Activated naive CD4-positive, alpha-beta T cell treated with anti-CD3 and anti-CD28 coated beads, Interleukin-2, amount 10 ng/mL, durations not matched to agents 7 days and 5 days (primary cell): ENCODE measurements around the gene PRDM2.

ENCODE experiments used
- CTCF ChIA-PET: fragments of 350-600 bp; sonication (Branson Sonifier 250); formaldehyde crosslinking; loops from one replicate; lab custom pipeline; 2021; ENCODE audit warnings: antibody characterized with exemption; lab: Charles Lee
- DNase-seq: peaks from one replicate; pipeline ENCODE4 v3.0.0-alpha.2; 2020
- H3K27ac Mint-ChIP-seq: one replicate; pipeline ENCODE4 v1.8.0; 2021; ENCODE audit warnings: mild to moderate bottlenecking, moderate library complexity, mixed read lengths
- H3K27me3 Mint-ChIP-seq: one replicate; pipeline ENCODE4 v1.8.0; 2021; ENCODE audit warnings: mild to moderate bottlenecking, mixed read lengths
- H3K36me3 Mint-ChIP-seq: one replicate; pipeline ENCODE4 v1.8.0; 2021; ENCODE audit warnings: mixed read lengths
- H3K4me1 Mint-ChIP-seq: one replicate; pipeline ENCODE4 v1.8.0; 2021; ENCODE audit warnings: mixed read lengths
- H3K4me3 Mint-ChIP-seq: one replicate; pipeline ENCODE4 v1.8.0; 2021; ENCODE audit warnings: mild to moderate bottlenecking, moderate library complexity, mixed read lengths
- H3K9me3 Mint-ChIP-seq: one replicate; pipeline ENCODE4 v1.8.0; 2021; ENCODE audit warnings: mixed read lengths

The PRDM2 gene

GRCh38 chr1:13802782-13803545 lies 103.0 kb downstream of the PRDM2 start:
- Mint-ChIP-seq H3K36me3 (peaks cover 3% of the 10 kb centered on the region), H3K27me3 (no peaks in the 10 kb centered on the region), H3K9me3 (no peaks in the 10 kb centered on the region), H3K4me1 (peaks cover 6% of the 10 kb centered on the region), H3K4me3 (no peak overlapping the region), H3K27ac (no peak overlapping the region)
- DNase-seq: no peak
- CTCF ChIA-PET: interaction anchor here (1.2 kb wide), 1 partner anchor 138 kb away, joined by 4 read pairs; no protein-coding TSS in a partner anchor

- H3K27ac Mint-ChIP-seq: no peak overlapping the region
Measured at GRCh38 chr1:13803546-13804239, 103.7 kb downstream of the PRDM2 start.

GRCh38 chr1:13804240-13804633 lies 104.2 kb downstream of the PRDM2 start:
- Mint-ChIP-seq H3K4me3 (no peak overlapping the region), H3K4me1 (peaks cover 10% of the 10 kb centered on the region), H3K36me3 (no peaks in the 10 kb centered on the region), H3K27me3 (no peaks in the 10 kb centered on the region), H3K27ac (no peak overlapping the region), H3K9me3 (no peaks in the 10 kb centered on the region)
- CTCF ChIA-PET: no interaction called here
- no peak for DNase-seq

More at GRCh38 chr1:13803546-13804239, 103.7 kb downstream of the PRDM2 start:
- peaks cover under 1% of the 10 kb centered on the region for H3K36me3 Mint-ChIP-seq
- CTCF ChIA-PET: no interaction called here
- H3K9me3 Mint-ChIP-seq: no peaks in the 10 kb centered on the region
- no peak for DNase-seq
- H3K4me3 Mint-ChIP-seq: no peak overlapping the region
- H3K27me3 Mint-ChIP-seq: no peaks in the 10 kb centered on the region
- H3K4me1 Mint-ChIP-seq: peaks cover 6% of the 10 kb centered on the region

- no peak overlapping the region for H3K27ac Mint-ChIP-seq
- CTCF ChIA-PET: interaction anchor here (1.0 kb wide), 1 partner anchor 79 kb away, joined by 3 read pairs; no protein-coding TSS in a partner anchor
Measured at GRCh38 chr1:13805431-13805830, 105.4 kb downstream of the PRDM2 start.

GRCh38 chr1:13806108-13806507 lies 106.1 kb downstream of the PRDM2 start:
- Mint-ChIP-seq H3K4me1 (peaks cover 11% of the 10 kb centered on the region), H3K36me3 (no peaks in the 10 kb centered on the region), H3K4me3 (no peak overlapping the region), H3K27me3 (no peaks in the 10 kb centered on the region), H3K27ac (no peak overlapping the region), H3K9me3 (no peaks in the 10 kb centered on the region)
- CTCF ChIA-PET: interaction anchor here (1.0 kb wide), 1 partner anchor 79 kb away, joined by 3 read pairs; no protein-coding TSS in a partner anchor
- no peak for DNase-seq

More at GRCh38 chr1:13805431-13805830, 105.4 kb downstream of the PRDM2 start:
- Mint-ChIP-seq H3K4me1 (peaks cover 11% of the 10 kb centered on the region), H3K27me3 (no peaks in the 10 kb centered on the region), H3K4me3 (no peak overlapping the region), H3K36me3 (no peaks in the 10 kb centered on the region), H3K9me3 (no peaks in the 10 kb centered on the region)
- DNase-seq: no peak

- H3K4me1 Mint-ChIP-seq: peaks cover 11% of the 10 kb centered on the region
- no peaks in the 10 kb centered on the region for H3K36me3 Mint-ChIP-seq
- peak; percentile 44 for DNase-seq
- CTCF ChIA-PET: interaction anchor here (1.0 kb wide), 1 partner anchor 82 kb away, joined by 3 read pairs; no protein-coding TSS in a partner anchor
- no peaks in the 10 kb centered on the region for H3K27me3 Mint-ChIP-seq
- H3K9me3 Mint-ChIP-seq: no peaks in the 10 kb centered on the region
- H3K27ac Mint-ChIP-seq: peak overlapping the region; percentile 9
- H3K4me3 Mint-ChIP-seq: no peak overlapping the region
Measured at GRCh38 chr1:13807209-13807608, 107.2 kb downstream of the PRDM2 start.

GRCh38 chr1:13808729-13809131 lies 108.7 kb downstream of the PRDM2 start:
- H3K36me3 Mint-ChIP-seq: no peaks in the 10 kb centered on the region
- H3K27ac Mint-ChIP-seq: no peak overlapping the region
- H3K4me1 Mint-ChIP-seq: peaks cover 17% of the 10 kb centered on the region
- H3K9me3 Mint-ChIP-seq: no peaks in the 10 kb centered on the region
- no peak overlapping the region for H3K4me3 Mint-ChIP-seq
- CTCF ChIA-PET: no interaction called here
- H3K27me3 Mint-ChIP-seq: no peaks in the 10 kb centered on the region
- DNase-seq: no peak

- Mint-ChIP-seq H3K4me1 (peaks cover 19% of the 10 kb centered on the region), H3K27ac (peak overlapping the region; percentile 50), H3K4me3 (no peak overlapping the region), H3K36me3 (no peaks in the 10 kb centered on the region), H3K27me3 (no peaks in the 10 kb centered on the region), H3K9me3 (no peaks in the 10 kb centered on the region)
- CTCF ChIA-PET: interaction anchor here (1.3 kb wide), 1 partner anchor 144 kb away, joined by 5 read pairs; no protein-coding TSS in a partner anchor
- DNase-seq: no peak
Measured at GRCh38 chr1:13809461-13810159, 109.6 kb downstream of the PRDM2 start.

GRCh38 chr1:13812456-13813397 lies 112.7 kb downstream of the PRDM2 start:
- Mint-ChIP-seq H3K27ac (no peak overlapping the region), H3K27me3 (no peaks in the 10 kb centered on the region), H3K4me1 (peaks cover 19% of the 10 kb centered on the region), H3K4me3 (no peak overlapping the region), H3K9me3 (no peaks in the 10 kb centered on the region), H3K36me3 (no peaks in the 10 kb centered on the region)
- DNase-seq: peak; percentile 19
- CTCF ChIA-PET: interaction anchor here (0.9 to 1.6 kb wide), 4 partner anchors 55 to 147 kb away, joined by 3 to 5 read pairs (median 4); no protein-coding TSS in a partner anchor

- DNase-seq: peak; percentile 67
- no peaks in the 10 kb centered on the region for H3K9me3 Mint-ChIP-seq
- H3K27me3 Mint-ChIP-seq: no peaks in the 10 kb centered on the region
- H3K4me1 Mint-ChIP-seq: peaks cover 19% of the 10 kb centered on the region
- CTCF ChIA-PET: interaction anchor here (0.5 to 1.6 kb wide), 10 partner anchors 56 to 1084 kb away, joined by 3 to 8 read pairs (median 3); no protein-coding TSS in a partner anchor
- no peaks in the 10 kb centered on the region for H3K36me3 Mint-ChIP-seq
- H3K27ac Mint-ChIP-seq: peak overlapping the region; percentile 70
- no peak overlapping the region for H3K4me3 Mint-ChIP-seq
Measured at GRCh38 chr1:13813398-13814012, 113.5 kb downstream of the PRDM2 start.

GRCh38 chr1:13814131-13814530 lies 114.1 kb downstream of the PRDM2 start:
- Mint-ChIP-seq H3K9me3 (no peaks in the 10 kb centered on the region), H3K4me3 (no peak overlapping the region), H3K27ac (peak overlapping the region; percentile 70), H3K4me1 (peaks cover 16% of the 10 kb centered on the region), H3K27me3 (no peaks in the 10 kb centered on the region), H3K36me3 (no peaks in the 10 kb centered on the region)
- CTCF ChIA-PET: interaction anchor here (0.5 to 1.6 kb wide), 9 partner anchors 57 to 1084 kb away, joined by 3 to 8 read pairs (median 3); no protein-coding TSS in a partner anchor
- peak; percentile 3 for DNase-seq

- DNase-seq: no peak
- Mint-ChIP-seq H3K4me3 (no peak overlapping the region), H3K4me1 (peaks cover 8% of the 10 kb centered on the region), H3K9me3 (no peaks in the 10 kb centered on the region), H3K27me3 (no peaks in the 10 kb centered on the region), H3K27ac (no peak overlapping the region), H3K36me3 (no peaks in the 10 kb centered on the region)
- CTCF ChIA-PET: interaction anchor here (1.7 kb wide), 1 partner anchor 9 kb away, joined by 5 read pairs; no protein-coding TSS in a partner anchor
Measured at GRCh38 chr1:13816016-13816760, 116.2 kb downstream of the PRDM2 start.
